ENCODE measurements around the gene UBAC2.
A peak's percentile ranks its signal among the peaks of the same experiment; 100 is the strongest.

Gene UBAC2, protein sequence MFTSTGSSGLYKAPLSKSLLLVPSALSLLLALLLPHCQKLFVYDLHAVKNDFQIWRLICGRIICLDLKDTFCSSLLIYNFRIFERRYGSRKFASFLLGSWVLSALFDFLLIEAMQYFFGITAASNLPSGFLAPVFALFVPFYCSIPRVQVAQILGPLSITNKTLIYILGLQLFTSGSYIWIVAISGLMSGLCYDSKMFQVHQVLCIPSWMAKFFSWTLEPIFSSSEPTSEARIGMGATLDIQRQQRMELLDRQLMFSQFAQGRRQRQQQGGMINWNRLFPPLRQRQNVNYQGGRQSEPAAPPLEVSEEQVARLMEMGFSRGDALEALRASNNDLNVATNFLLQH

DNA sequence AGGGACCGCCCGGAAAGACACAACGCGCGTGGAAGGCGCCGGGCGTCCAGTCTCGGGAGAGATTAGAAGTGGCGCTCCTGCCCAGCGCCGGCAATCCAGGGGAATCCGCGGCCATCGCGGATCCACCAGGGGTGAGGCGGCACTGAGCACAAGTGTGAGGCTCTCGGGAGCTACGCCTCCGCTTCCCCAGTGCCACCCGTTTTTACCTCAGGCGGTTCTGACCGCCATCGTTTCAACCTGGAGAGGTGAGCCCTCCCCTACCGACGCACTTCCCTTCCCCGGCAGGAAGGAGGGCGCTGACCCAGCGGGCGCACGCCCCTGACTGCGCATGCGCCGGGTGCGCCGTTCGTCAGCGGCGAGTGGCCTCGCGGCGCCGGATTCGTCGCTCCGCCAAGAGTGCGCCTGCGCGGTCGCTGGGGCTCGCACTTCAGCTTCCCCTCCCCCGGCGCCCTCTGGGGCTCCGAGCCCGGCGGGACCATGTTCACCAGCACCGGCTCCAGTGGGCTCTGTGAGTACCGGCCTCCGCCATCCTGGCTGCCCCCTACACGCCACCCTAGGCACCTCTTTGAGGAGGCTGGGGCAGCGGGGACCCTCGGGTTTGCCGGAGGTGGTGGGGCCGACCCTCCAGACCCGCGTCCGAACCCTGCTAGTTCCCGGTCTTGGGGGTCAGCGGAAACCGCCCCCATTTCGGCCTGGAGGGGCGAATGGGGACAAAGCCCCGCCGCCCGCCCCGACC lies at the start of gene UBAC2:
TSS of gene UBAC2 (plus strand) at position 423 of the 736 bp plus-strand sequence. CDS start at position 478, 55 bp downstream.
- DNase-seq (ENCODE audit: low read depth), result peak; percentile 88
- TF ChIP-seq, protein P1, sequence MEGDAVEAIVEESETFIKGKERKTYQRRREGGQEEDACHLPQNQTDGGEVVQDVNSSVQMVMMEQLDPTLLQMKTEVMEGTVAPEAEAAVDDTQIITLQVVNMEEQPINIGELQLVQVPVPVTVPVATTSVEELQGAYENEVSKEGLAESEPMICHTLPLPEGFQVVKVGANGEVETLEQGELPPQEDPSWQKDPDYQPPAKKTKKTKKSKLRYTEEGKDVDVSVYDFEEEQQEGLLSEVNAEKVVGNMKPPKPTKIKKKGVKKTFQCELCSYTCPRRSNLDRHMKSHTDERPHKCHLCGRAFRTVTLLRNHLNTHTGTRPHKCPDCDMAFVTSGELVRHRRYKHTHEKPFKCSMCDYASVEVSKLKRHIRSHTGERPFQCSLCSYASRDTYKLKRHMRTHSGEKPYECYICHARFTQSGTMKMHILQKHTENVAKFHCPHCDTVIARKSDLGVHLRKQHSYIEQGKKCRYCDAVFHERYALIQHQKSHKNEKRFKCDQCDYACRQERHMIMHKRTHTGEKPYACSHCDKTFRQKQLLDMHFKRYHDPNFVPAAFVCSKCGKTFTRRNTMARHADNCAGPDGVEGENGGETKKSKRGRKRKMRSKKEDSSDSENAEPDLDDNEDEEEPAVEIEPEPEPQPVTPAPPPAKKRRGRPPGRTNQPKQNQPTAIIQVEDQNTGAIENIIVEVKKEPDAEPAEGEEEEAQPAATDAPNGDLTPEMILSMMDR (conservative IDR thresholded peaks at IDR 0.05; ENCODE audit: low read length), result no peak; the same call in 1 of the 2 replicates
- H3K4me3 ChIP-seq (ENCODE audit: low read length), result peak within 1 kb of the TSS; percentile 95

DNA sequence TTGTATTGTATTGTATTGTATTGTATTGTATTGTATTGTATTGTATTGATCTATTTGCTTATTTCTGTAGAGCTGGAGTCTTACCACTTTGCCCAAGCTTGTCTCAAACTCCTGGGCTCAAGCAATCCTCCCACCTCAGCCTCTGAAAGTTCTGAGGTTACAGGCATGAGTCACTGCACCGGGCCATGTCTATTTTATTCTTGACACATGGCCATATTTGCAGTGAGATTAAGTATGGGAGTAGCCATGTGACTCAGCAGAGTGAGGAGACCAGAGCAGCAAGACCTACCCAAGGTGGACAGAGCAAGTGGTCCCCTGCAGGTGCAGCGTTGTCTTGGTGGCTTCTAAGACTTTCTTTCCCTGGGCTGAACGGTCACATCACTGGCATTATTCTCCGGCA lies 49.1 kb upstream of the UBAC2 start:
- peak; percentile 59 for DNase-seq (ENCODE audit: low read depth)
- H3K4me3 ChIP-seq (ENCODE audit: low read length), result no peak overlapping the region
- TF ChIP-seq, protein P1 (conservative IDR thresholded peaks at IDR 0.05; ENCODE audit: low read length), result no peak

DNA sequence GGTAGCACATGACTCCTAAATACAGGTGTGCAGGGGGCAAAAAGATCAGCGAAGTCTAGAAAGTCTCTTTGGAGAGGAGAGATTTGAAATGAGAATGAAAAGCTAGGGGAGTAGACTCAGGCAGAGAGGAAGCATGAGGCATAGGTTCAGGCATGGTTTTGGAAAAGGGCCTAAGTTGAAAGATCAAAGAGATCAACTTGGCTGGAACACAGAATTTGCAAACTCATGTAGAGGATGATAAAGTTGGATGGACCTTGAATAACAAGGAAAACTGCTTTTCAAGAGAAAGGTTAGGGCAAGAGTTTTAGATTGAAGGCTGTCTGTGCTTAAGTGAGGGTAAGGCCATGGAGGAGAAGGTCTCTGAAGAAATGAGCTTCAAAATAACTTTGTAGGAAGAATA lies 47.4 kb upstream of the UBAC2 start:
- TF ChIP-seq, protein P1 (conservative IDR thresholded peaks at IDR 0.05; ENCODE audit: low read length), result no peak
- DNase-seq (ENCODE audit: low read depth), result peak; percentile 19

DNA sequence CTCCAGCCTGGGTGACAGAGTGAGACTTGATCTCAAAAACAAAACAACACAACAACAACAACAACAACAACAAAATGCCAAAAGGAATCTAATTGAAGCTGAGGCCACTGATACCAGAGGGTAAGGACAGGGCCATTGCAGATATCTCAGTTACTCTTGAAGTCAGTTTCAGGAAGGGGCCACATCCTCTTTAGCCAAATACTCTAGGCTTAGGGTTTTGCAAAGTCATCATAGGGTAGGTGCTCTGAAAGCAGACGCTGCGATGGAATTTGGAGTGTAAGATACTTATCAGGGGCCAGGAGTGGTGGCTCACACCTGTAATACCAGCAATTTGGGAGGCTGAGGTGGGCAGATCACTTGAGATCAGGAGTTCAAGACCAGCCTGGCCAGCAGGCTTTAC lies 46.6 kb upstream of the UBAC2 start:
- TF ChIP-seq, protein P1 (conservative IDR thresholded peaks at IDR 0.05; ENCODE audit: low read length), result no peak
- H3K4me3 ChIP-seq (ENCODE audit: low read length), result no peak overlapping the region
- DNase-seq (ENCODE audit: low read depth), result no peak

More for the DNA sequence above, 47.4 kb upstream of the UBAC2 start:
- no peak overlapping the region for H3K4me3 ChIP-seq (ENCODE audit: low read length)

DNA sequence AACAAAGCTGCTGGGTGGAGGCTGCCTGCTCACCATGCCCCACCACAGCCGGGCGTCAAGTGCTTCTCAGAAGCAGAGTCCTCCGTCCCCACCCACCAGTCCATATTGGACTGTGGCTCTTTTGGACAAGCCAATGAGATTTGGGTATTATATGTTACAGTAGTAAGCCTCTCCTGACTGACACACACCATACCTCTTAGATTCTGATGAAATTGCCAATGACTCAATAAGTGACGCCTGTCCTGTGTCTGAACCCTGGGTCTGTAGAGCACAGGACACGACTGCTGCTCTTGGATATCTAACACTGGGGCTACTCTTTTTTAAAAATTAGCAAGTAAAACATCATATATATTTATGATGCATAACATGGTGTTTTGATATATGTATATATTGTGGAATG lies 44.8 kb upstream of the UBAC2 start:
- no peak for DNase-seq (ENCODE audit: low read depth)
- TF ChIP-seq, protein P1 (conservative IDR thresholded peaks at IDR 0.05; ENCODE audit: low read length), result no peak
- no peak overlapping the region for H3K4me3 ChIP-seq (ENCODE audit: low read length)

DNA sequence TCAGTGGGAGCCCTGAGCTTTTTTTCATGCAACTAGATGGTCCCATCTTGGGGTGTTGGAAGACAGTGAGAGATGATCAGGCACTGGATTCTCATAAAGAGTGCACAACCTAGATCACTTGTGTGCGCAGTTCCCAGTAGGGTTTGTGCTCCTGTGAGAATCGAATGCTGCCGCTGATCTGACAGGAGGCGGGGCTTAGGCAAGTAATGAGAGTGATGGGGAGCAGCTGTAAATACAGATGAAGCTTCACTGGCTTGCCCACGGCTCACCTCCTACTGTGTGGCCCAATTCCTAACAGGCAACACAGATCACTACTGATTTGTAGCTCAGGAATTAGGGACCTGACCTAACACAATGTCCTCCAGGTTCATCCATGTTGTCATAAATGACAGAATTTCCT lies 43.6 kb upstream of the UBAC2 start:
- no peak for DNase-seq (ENCODE audit: low read depth)
- H3K4me3 ChIP-seq (ENCODE audit: low read length), result no peak overlapping the region
- TF ChIP-seq, protein P1 (conservative IDR thresholded peaks at IDR 0.05; ENCODE audit: low read length), result no peak

Measured in AG10803 (cell line).